ENCODE measurements around the gene TXNL4A. TPM values are rescaled to one million over a fixed set of nuclear protein-coding genes. Genes with fewer than 3 reads are reported as not detected.

The TXNL4A gene
- total RNA-seq, 4 donors from 2014 or later = 14.0 to 44.5 (median 19.4) TPM

DNA sequence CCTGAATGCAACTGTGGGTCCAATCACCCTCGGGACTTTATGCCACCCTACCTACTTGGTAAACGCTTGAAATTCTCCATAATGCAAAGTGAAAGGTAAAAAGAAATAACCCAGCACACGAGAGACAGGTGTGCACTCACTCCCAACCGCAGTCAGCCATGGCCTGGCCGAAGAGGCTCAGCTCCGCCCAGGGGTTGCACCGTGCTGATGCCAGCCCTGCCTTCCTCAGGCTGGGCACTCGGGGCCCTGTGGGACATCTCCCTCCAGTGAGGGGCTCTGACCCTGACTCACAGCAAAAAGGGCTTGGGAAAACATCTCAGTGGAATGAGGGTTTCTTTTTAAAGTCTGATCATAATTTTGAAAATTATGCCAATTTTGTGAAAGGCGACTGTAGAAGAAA, 50.2 kb downstream of the TXNL4A start:
- Histone ChIP-seq H3K27me3 (no peaks in the 10 kb centered on the region), H3K9me3 (peaks cover 0 to 6% (median 1%) of the 10 kb centered on the region in 4 donors), H3K4me3 (no peak overlapping the region), H3K27ac (no peak overlapping the region), H3K4me1 (peaks cover 0 to 22% (median 0%) of the 10 kb centered on the region in 4 donors), H3K36me3 (peaks cover 0 to 39% (median 0%) of the 10 kb centered on the region in 3 donors)
- no peak for TF ChIP-seq POLR2A (IDR thresholded peaks at IDR 0.05)
- TF ChIP-seq, protein P1, sequence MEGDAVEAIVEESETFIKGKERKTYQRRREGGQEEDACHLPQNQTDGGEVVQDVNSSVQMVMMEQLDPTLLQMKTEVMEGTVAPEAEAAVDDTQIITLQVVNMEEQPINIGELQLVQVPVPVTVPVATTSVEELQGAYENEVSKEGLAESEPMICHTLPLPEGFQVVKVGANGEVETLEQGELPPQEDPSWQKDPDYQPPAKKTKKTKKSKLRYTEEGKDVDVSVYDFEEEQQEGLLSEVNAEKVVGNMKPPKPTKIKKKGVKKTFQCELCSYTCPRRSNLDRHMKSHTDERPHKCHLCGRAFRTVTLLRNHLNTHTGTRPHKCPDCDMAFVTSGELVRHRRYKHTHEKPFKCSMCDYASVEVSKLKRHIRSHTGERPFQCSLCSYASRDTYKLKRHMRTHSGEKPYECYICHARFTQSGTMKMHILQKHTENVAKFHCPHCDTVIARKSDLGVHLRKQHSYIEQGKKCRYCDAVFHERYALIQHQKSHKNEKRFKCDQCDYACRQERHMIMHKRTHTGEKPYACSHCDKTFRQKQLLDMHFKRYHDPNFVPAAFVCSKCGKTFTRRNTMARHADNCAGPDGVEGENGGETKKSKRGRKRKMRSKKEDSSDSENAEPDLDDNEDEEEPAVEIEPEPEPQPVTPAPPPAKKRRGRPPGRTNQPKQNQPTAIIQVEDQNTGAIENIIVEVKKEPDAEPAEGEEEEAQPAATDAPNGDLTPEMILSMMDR (IDR thresholded peaks at IDR 0.05) = no peak
- peak in 2 of 3 donors; percentile 11 to 37 for DNase-seq

DNA sequence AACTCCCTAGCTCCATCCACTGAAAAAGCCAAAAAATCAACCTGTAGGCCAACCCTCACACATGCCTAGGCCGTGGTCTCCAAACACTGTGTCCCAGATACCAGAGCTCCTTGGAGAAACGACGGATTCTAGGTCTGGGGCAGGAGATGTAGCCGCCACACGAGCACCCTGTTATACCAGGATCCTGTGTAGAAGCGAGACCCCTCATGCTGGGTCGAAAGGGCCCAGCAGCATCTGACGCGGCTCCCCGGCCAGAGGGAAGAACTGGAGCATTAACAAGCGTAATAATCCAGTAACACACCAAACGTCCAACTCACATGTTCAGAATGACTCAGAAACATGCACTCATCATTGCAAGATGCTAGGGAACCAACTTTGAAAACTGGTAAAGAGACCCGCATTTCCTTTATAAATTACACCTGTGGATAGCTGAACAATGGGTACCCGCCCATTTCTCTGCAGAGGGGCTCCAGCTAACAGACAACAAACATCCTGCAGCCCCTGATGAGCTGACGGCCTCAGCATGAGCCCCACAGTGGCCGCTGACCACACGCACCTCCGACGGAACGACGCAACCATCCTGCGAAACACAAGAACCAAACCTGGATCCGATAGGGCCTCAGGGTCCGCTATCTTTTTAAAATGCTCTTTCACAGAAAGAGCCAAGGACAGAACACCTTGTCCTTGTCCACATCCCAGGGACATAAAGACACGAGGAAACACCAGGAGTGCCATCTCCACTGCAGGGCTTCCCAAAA, 51.1 kb downstream of the TXNL4A start:
- Histone ChIP-seq H3K9me3 (peaks cover 0 to 13% (median 1%) of the 10 kb centered on the region in 4 donors), H3K4me3 (no peak overlapping the region), H3K27me3 (no peaks in the 10 kb centered on the region), H3K27ac (no peak overlapping the region), H3K4me1 (peaks cover 0 to 14% (median 0%) of the 10 kb centered on the region in 4 donors), H3K36me3 (peaks cover 0 to 34% (median 0%) of the 10 kb centered on the region in 3 donors)
- TF ChIP-seq, protein P1 (IDR thresholded peaks at IDR 0.05) = no peak
- no peak for TF ChIP-seq POLR2A (IDR thresholded peaks at IDR 0.05)
- peak in 2 of 3 donors; percentile 18 to 25 for DNase-seq

DNA sequence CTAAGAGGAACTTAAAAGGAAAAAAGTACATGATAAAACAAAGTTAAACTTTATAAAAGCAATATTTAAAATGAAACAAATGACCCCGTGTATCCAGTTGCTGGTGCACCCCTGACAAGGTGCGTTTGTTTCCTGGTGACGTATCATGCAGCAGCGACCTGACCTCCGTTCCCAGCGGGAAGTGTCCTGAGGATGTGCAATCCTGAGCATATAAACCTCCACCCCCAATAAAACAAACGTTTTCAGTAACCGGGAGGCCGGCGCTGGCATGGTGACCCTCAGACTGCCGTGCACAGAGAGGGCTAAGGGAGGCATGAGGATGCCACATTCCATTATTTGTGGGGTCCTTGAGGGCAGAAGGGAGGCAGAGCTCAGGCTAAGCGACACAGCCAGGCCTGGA, 51.7 kb downstream of the TXNL4A start:
- Histone ChIP-seq H3K4me3 (no peak overlapping the region), H3K9me3 (peaks cover 0 to 16% (median 1%) of the 10 kb centered on the region in 4 donors), H3K27ac (no peak overlapping the region), H3K4me1 (peaks cover 0 to 14% (median 0%) of the 10 kb centered on the region in 4 donors), H3K27me3 (no peaks in the 10 kb centered on the region), H3K36me3 (peaks cover 0 to 27% (median 0%) of the 10 kb centered on the region in 3 donors)
- DNase-seq = peak in 2 of 3 donors; percentile 17 to 21
- TF ChIP-seq, protein P1 (IDR thresholded peaks at IDR 0.05) = no peak
- no peak for TF ChIP-seq POLR2A (IDR thresholded peaks at IDR 0.05)

DNA sequence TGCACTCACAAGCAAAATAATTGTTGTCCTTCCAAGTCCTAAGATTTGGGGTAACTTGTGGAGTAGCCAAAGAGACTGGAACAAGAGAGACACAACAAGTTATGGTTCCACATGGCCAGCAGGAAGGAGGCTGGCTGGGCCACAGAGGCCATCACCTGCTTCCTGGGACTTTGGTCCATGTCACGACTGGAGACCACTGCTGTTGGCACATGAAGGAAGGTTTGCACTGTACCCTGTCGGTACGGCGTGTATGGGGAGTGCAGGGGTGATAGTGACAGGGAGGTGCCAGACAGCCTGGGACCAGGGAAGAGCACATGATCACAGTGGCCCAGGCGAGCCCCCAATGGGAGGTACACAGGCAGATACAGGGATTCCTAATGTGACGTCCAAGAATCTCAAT, 52.4 kb downstream of the TXNL4A start:
- no peak overlapping the region for H3K27ac ChIP-seq

DNA sequence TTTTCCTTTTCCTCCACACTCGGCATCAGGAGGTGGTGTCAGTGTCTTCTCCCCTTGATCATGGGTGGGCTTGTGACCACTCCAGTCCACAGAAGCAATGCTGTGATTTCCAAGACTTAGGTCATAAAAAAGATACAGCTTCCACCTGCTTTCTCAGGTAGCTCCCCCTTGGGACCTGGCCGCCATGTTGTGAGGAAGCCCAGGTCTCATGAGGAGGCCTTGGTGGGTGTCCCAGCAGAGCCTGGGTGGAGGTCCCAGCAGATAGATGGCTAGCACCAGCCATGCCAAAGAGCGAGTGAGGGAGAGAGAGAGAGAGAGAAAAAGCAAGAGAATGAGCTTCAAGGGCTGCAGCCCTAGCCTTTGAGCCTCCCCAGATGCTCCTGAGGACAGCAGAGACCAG, 52.9 kb downstream of the TXNL4A start:
- no peaks in the 10 kb centered on the region for H3K27me3 ChIP-seq
- DNase-seq = peak in 2 of 3 donors; percentile 21 to 27
- H3K4me3 ChIP-seq = no peak overlapping the region
- peaks cover 0 to 14% (median 0%) of the 10 kb centered on the region in 4 donors for H3K4me1 ChIP-seq
- peaks cover 0 to 16% (median 0%) of the 10 kb centered on the region in 3 donors for H3K36me3 ChIP-seq
- peak overlapping the region in 1 of 4 donors; percentile 57 for H3K27ac ChIP-seq
- H3K9me3 ChIP-seq = peaks cover 0 to 18% (median 1%) of the 10 kb centered on the region in 4 donors
- no peak for TF ChIP-seq POLR2A (IDR thresholded peaks at IDR 0.05)
- TF ChIP-seq, protein P1 (IDR thresholded peaks at IDR 0.05) = no peak

More for the DNA sequence above, 52.4 kb downstream of the TXNL4A start:
- H3K9me3 ChIP-seq = peaks cover 0 to 18% (median 1%) of the 10 kb centered on the region in 4 donors
- H3K4me1 ChIP-seq = peaks cover 0 to 14% (median 0%) of the 10 kb centered on the region in 4 donors
- DNase-seq = peak in 2 of 3 donors; percentile 19 to 26
- TF ChIP-seq, protein P1 (IDR thresholded peaks at IDR 0.05) = no peak
- TF ChIP-seq POLR2A (IDR thresholded peaks at IDR 0.05) = no peak
- H3K4me3 ChIP-seq = no peak overlapping the region
- H3K36me3 ChIP-seq = peaks cover 0 to 20% (median 0%) of the 10 kb centered on the region in 3 donors
- H3K27me3 ChIP-seq = no peaks in the 10 kb centered on the region
